Fibroblast of lung (primary cell): ENCODE results near the gene CFAP70. TPM values are rescaled to one million over a fixed set of nuclear protein-coding genes. Genes with fewer than 3 reads are reported as not detected.

Source experiments
- DNase-seq, 2 donors: peaks; one replicate each; pipeline versions ENCODE4 v3.0.0 to v3.0.0-alpha.2; 2010; ENCODE audit warnings: low read depth in 2 of 2
- H2AFZ ChIP-seq: 2 replicates; pipeline ENCODE4 v1.5.1; 2012; ENCODE audit warnings: low read length, control low read depth, inconsistent platforms
- H3K27ac ChIP-seq: 2 replicates; pipeline ENCODE4 v1.5.1; 2011; ENCODE audit warnings: low read length, control low read depth; ENCODE audit not compliant: insufficient read depth
- H3K27me3 ChIP-seq: 2 replicates; pipeline ENCODE4 v1.5.1; 2011; ENCODE audit warnings: mild to moderate bottlenecking, low read length; ENCODE audit not compliant: control insufficient read depth, insufficient read depth
- H3K36me3 ChIP-seq: 2 replicates; pipeline ENCODE4 v1.5.1; 2011; ENCODE audit warnings: low read length; ENCODE audit not compliant: control insufficient read depth, insufficient read depth
- H3K4me1 ChIP-seq: 2 replicates; pipeline ENCODE4 v1.5.1; 2011; ENCODE audit warnings: low read length; ENCODE audit not compliant: control insufficient read depth, insufficient read depth; ENCODE audit errors: extremely low read depth
- H3K4me2 ChIP-seq: 2 replicates; pipeline ENCODE4 v1.5.1; 2011; ENCODE audit warnings: low read length, control low read depth; ENCODE audit not compliant: insufficient read depth; ENCODE audit errors: extremely low read depth
- H3K4me3 ChIP-seq, 4 experiments: fragments of 200-600 bp in 1 of 4; sonication (generic) in 1 of 4; replicated peaks in 1 of 4; 2 replicates each; pipeline ENCODE4 v1.5.1; 2011 to 2016; ENCODE audit warnings: low read length in 4 of 4, low read depth in 3 of 4, mild to moderate bottlenecking in 3 of 4, control low read depth in 2 of 4, inconsistent platforms in 1 of 4, mixed read lengths in 1 of 4; ENCODE audit not compliant: insufficient read depth in 1 of 4; ENCODE audit errors: control extremely low read depth in 1 of 4
- H3K79me2 ChIP-seq: 2 replicates; pipeline ENCODE4 v1.5.1; 2012; ENCODE audit warnings: mild to moderate bottlenecking, low read length, inconsistent platforms; ENCODE audit not compliant: control insufficient read depth, insufficient read depth
- H3K9ac ChIP-seq: 2 replicates; pipeline ENCODE4 v1.5.1; 2011; ENCODE audit warnings: mild to moderate bottlenecking, low read length, control low read depth; ENCODE audit not compliant: insufficient read depth
- H3K9me3 ChIP-seq: 2 replicates; pipeline ENCODE4 v1.5.1; 2012; ENCODE audit warnings: low read depth, low read length; ENCODE audit not compliant: control insufficient read depth, insufficient read depth
- H4K20me1 ChIP-seq: 2 replicates; pipeline ENCODE4 v1.5.1; 2011; ENCODE audit warnings: low read length; ENCODE audit not compliant: control insufficient read depth, insufficient read depth; ENCODE audit errors: extremely low read depth
- EZH2 ChIP-seq: IDR thresholded peaks from 2 replicates; pipeline ENCODE4 v1.5.1; 2012; ENCODE audit warnings: low read length, control low read depth, mild to moderate bottlenecking; ENCODE audit errors: missing control alignments
- polyA plus RNA-seq, 2 donors: library from polyadenylated mRNA; depleted of rRNA in 1 of 2; stranded (reverse) in 1 of 2; unstranded in 1 of 2; fragments of >200 nt; gene quantifications; 2 replicates each; pipeline ENCODE4 v1.2.1, GENCODE V29; 2011 to 2012; ENCODE audit warnings: missing spikeins in 1 of 2
- total RNA-seq: library from RNA; depleted of rRNA; stranded (reverse); fragments of >200 nt; gene quantifications from 2 replicates; pipeline ENCODE4 v1.2.1, GENCODE V29; 2014
- TF ChIP-seq, protein P1 (sequence below), 2 donors: IDR thresholded peaks in 1 of 2; conservative IDR thresholded peaks in 1 of 2; 1 replicate in 1 of 2; 2 replicates in 1 of 2; pipeline ENCODE4 v1.5.1; 2011 to 2012; ENCODE audit warnings: low read length in 2 of 2, control low read depth in 1 of 2, inconsistent platforms in 1 of 2, low read depth in 1 of 2, mild to moderate bottlenecking in 1 of 2

Gene CFAP70
- total and polyA plus RNA-seq, 2 donors (not counting 1 experiment from before 2014, with no cell fraction given), result 0.19 to 1.3 TPM

DNA sequence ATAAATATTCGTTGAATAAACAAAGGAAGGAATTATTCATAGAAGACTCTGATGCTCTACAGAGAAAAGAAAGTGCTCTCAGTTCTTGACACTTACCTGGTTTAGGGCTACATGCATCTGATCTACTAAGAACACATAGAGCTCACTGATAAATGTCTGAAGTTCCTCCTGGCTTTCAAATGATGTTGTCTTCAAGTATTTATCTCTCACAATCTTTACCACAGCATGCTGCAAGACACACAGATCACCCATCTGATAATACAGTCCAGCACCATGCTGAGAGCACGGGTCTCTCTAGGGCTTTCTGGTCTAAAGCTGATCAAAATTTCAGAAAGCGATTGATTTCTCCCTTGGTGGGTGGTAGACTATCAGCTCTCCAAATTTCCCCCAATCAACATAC lies 61.7 kb downstream of the CFAP70 start:
- Histone ChIP-seq H4K20me1 (no peaks in the 10 kb centered on the region), H2AFZ (no peak overlapping the region), H3K9ac (no peak overlapping the region), H3K4me1 (no peaks in the 10 kb centered on the region), H3K36me3 (no peaks in the 10 kb centered on the region), H3K27ac (no peak overlapping the region), H3K79me2 (no peaks in the 10 kb centered on the region), H3K4me2 (no peak overlapping the region), H3K4me3 (no peak overlapping the region), H3K27me3 (peaks cover 5% of the 10 kb centered on the region), H3K9me3 (no peaks in the 10 kb centered on the region)
- DNase-seq, result no peak
- TF ChIP-seq EZH2, result no peak
- TF ChIP-seq, protein P1, sequence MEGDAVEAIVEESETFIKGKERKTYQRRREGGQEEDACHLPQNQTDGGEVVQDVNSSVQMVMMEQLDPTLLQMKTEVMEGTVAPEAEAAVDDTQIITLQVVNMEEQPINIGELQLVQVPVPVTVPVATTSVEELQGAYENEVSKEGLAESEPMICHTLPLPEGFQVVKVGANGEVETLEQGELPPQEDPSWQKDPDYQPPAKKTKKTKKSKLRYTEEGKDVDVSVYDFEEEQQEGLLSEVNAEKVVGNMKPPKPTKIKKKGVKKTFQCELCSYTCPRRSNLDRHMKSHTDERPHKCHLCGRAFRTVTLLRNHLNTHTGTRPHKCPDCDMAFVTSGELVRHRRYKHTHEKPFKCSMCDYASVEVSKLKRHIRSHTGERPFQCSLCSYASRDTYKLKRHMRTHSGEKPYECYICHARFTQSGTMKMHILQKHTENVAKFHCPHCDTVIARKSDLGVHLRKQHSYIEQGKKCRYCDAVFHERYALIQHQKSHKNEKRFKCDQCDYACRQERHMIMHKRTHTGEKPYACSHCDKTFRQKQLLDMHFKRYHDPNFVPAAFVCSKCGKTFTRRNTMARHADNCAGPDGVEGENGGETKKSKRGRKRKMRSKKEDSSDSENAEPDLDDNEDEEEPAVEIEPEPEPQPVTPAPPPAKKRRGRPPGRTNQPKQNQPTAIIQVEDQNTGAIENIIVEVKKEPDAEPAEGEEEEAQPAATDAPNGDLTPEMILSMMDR (conservative IDR thresholded peaks at IDR 0.05 in 1 of 2, IDR thresholded peaks at IDR 0.05 in 1 of 2; ENCODE audit: low read depth in 1 of 2, low read length in 2 of 2), result no peak

DNA sequence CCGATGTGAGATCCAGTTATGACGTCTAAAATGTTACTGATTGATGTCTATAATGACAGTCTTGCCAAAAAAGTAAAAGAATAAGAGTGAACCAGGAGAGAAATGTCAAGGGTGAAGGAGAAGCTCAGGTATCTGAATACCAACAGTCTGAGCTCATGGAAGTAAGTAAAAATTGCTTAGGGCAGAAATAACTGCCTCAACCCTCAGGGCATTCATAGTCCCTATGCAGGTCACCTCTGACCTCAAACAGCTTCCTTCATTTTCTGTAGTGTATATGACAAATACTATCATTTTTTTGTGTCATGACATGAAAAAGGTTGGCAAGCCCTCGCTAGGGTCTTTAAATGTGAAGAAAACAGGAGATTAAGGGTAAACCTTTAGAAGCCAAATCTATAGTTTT lies 65.2 kb downstream of the CFAP70 start:
- Histone ChIP-seq H3K4me1 (no peaks in the 10 kb centered on the region), H2AFZ (no peak overlapping the region), H3K79me2 (no peaks in the 10 kb centered on the region), H3K4me2 (no peak overlapping the region), H3K9ac (no peak overlapping the region), H3K9me3 (no peaks in the 10 kb centered on the region), H3K36me3 (no peaks in the 10 kb centered on the region), H4K20me1 (no peaks in the 10 kb centered on the region), H3K4me3 (no peak overlapping the region), H3K27ac (no peak overlapping the region), H3K27me3 (peaks cover 5% of the 10 kb centered on the region)
- TF ChIP-seq, protein P1 (conservative IDR thresholded peaks at IDR 0.05 in 1 of 2, IDR thresholded peaks at IDR 0.05 in 1 of 2; ENCODE audit: low read depth in 1 of 2, low read length in 2 of 2), result no peak
- TF ChIP-seq EZH2, result no peak
- DNase-seq, result no peak

DNA sequence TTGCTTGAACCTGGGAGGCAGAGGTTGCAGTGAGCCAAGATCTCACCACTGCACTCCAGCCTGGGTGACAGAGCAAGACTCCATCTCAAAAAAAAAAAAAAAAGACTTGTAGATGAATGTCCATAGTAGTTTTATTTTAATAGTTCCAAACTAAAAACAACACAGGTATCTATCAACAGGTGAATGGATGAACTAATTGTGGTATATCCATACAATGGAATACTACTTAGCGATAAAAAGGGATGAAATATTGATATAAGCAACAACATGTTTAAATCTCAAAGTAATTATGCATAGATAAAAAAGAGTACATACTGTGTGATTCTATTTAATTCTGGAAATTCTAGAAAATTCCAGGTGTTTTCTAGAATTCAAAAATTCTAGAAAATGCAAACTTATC lies 68.7 kb downstream of the CFAP70 start:
- H3K4me3 ChIP-seq, result no peak overlapping the region
- no peaks in the 10 kb centered on the region for H3K9me3 ChIP-seq
- no peak for DNase-seq
- no peaks in the 10 kb centered on the region for H3K36me3 ChIP-seq
- no peak overlapping the region for H2AFZ ChIP-seq
- no peaks in the 10 kb centered on the region for H4K20me1 ChIP-seq
- H3K79me2 ChIP-seq, result no peaks in the 10 kb centered on the region
- no peaks in the 10 kb centered on the region for H3K27me3 ChIP-seq
- H3K9ac ChIP-seq, result no peak overlapping the region
- no peak overlapping the region for H3K4me2 ChIP-seq
- H3K27ac ChIP-seq, result no peak overlapping the region
- TF ChIP-seq EZH2, result no peak
- TF ChIP-seq, protein P1 (conservative IDR thresholded peaks at IDR 0.05 in 1 of 2, IDR thresholded peaks at IDR 0.05 in 1 of 2; ENCODE audit: low read depth in 1 of 2, low read length in 2 of 2), result no peak
- no peaks in the 10 kb centered on the region for H3K4me1 ChIP-seq
